Natural killer cell treated with Interleukin-12 subunit alpha and Interleukin-12 subunit beta and Interleukin-15 and Interleukin-18, amount 100 ng/mL, for 72 hours (primary cell): ENCODE results near the gene HHIP. TPM values are rescaled to one million over a fixed set of nuclear protein-coding genes. Genes with fewer than 3 reads are reported as not detected.

Experiments
- ATAC-seq, 2 donors: fragments of 150-1000 bp; cut with Tn5 transposase in 1 of 2; sonication (Bioruptor Pico), chemical (Tn5 transposase) in 1 of 2; 2 replicates each; pipeline ENCODE4 v1.10.0; 2021
- DNase-seq: peaks from one replicate; pipeline ENCODE4 v3.0.0; 2022; ENCODE audit warnings: low spot score
- H3K27ac Mint-ChIP-seq, 2 donors: 1 replicate in 1 of 2; 2 replicates in 1 of 2; pipeline ENCODE4 v1.8.0; 2022; ENCODE audit warnings: mixed read lengths in 2 of 2, mild to moderate bottlenecking in 1 of 2, moderate library complexity in 1 of 2
- H3K27me3 Mint-ChIP-seq, 2 donors: 1 replicate in 1 of 2; 2 replicates in 1 of 2; pipeline ENCODE4 v1.8.0; 2022; ENCODE audit warnings: mixed read lengths in 2 of 2
- H3K36me3 Mint-ChIP-seq: one replicate; pipeline ENCODE4 v1.8.0; 2022; ENCODE audit warnings: mixed read lengths
- H3K4me1 Mint-ChIP-seq, 2 donors: 1 replicate in 1 of 2; 2 replicates in 1 of 2; pipeline ENCODE4 v1.8.0; 2022; ENCODE audit warnings: low read depth in 2 of 2, mixed read lengths in 2 of 2, mild to moderate bottlenecking in 1 of 2
- H3K4me3 Mint-ChIP-seq: one replicate; pipeline ENCODE4 v1.8.0; 2022; ENCODE audit warnings: mixed read lengths
- H3K9me3 Mint-ChIP-seq: 2 replicates; pipeline ENCODE4 v1.8.0; 2022; ENCODE audit warnings: mixed read lengths
- total RNA-seq, 2 donors: library from RNA; stranded (reverse); gene quantifications; one replicate each; pipeline ENCODE4 v1.2.3, GENCODE V29; 2022

HHIP gene
- total RNA-seq, 2 donors from 2014 or later: not detected

- DNase-seq (no peak), ATAC-seq (no peak)
- Mint-ChIP-seq H3K4me1 (no peaks in the 10 kb centered on the region), H3K27ac (no peak overlapping the region), H3K4me3 (no peak overlapping the region), H3K27me3 (no peaks in the 10 kb centered on the region), H3K36me3 (no peaks in the 10 kb centered on the region), H3K9me3 (no peaks in the 10 kb centered on the region)
Observed at GRCh38 chr4:144705601-144706590, 59.9 kb downstream of the HHIP start.

GRCh38 chr4:144709159-144709558 is 63.2 kb downstream of the HHIP start:
- Mint-ChIP-seq H3K27ac (no peak overlapping the region), H3K4me1 (no peaks in the 10 kb centered on the region), H3K27me3 (no peaks in the 10 kb centered on the region), H3K36me3 (no peaks in the 10 kb centered on the region), H3K9me3 (no peaks in the 10 kb centered on the region), H3K4me3 (no peak overlapping the region)
- DNase-seq: no peak
- ATAC-seq: no peak

GRCh38 chr4:144709793-144710525 is 64.0 kb downstream of the HHIP start:
- no peaks in the 10 kb centered on the region for H3K36me3 Mint-ChIP-seq
- H3K27ac Mint-ChIP-seq: no peak overlapping the region
- H3K9me3 Mint-ChIP-seq: no peaks in the 10 kb centered on the region
- no peak for ATAC-seq
- no peaks in the 10 kb centered on the region for H3K27me3 Mint-ChIP-seq
- H3K4me1 Mint-ChIP-seq: no peaks in the 10 kb centered on the region
- no peak overlapping the region for H3K4me3 Mint-ChIP-seq
- DNase-seq: no peak

- H3K27ac Mint-ChIP-seq: no peak overlapping the region
- no peak for DNase-seq
- no peaks in the 10 kb centered on the region for H3K4me1 Mint-ChIP-seq
- H3K27me3 Mint-ChIP-seq: no peaks in the 10 kb centered on the region
- ATAC-seq: no peak
- no peaks in the 10 kb centered on the region for H3K9me3 Mint-ChIP-seq
- no peaks in the 10 kb centered on the region for H3K36me3 Mint-ChIP-seq
- no peak overlapping the region for H3K4me3 Mint-ChIP-seq
Observed at GRCh38 chr4:144710526-144710912, 64.6 kb downstream of the HHIP start.

GRCh38 chr4:144711700-144712456 is 65.9 kb downstream of the HHIP start:
- ATAC-seq (no peak), DNase-seq (no peak)
- Mint-ChIP-seq H3K27ac (no peak overlapping the region), H3K4me1 (no peaks in the 10 kb centered on the region), H3K4me3 (no peak overlapping the region), H3K9me3 (no peaks in the 10 kb centered on the region), H3K36me3 (no peaks in the 10 kb centered on the region), H3K27me3 (no peaks in the 10 kb centered on the region)

- ATAC-seq: no peak
- no peak overlapping the region for H3K27ac Mint-ChIP-seq
- H3K4me3 Mint-ChIP-seq: no peak overlapping the region
Observed at GRCh38 chr4:144712775-144713174, 66.8 kb downstream of the HHIP start.

GRCh38 chr4:144714166-144714565 is 68.2 kb downstream of the HHIP start:
- Mint-ChIP-seq H3K27me3 (peaks cover 0 to 2% of the 10 kb centered on the region in 2 donors), H3K4me3 (no peak overlapping the region), H3K4me1 (no peaks in the 10 kb centered on the region), H3K9me3 (no peaks in the 10 kb centered on the region), H3K27ac (no peak overlapping the region), H3K36me3 (no peaks in the 10 kb centered on the region)
- ATAC-seq: no peak
- no peak for DNase-seq

More at GRCh38 chr4:144712775-144713174, 66.8 kb downstream of the HHIP start:
- no peaks in the 10 kb centered on the region for H3K9me3 Mint-ChIP-seq
- H3K36me3 Mint-ChIP-seq: no peaks in the 10 kb centered on the region
- no peaks in the 10 kb centered on the region for H3K4me1 Mint-ChIP-seq
- peaks cover 0 to 2% of the 10 kb centered on the region in 2 donors for H3K27me3 Mint-ChIP-seq
- DNase-seq: no peak

- DNase-seq (no peak), ATAC-seq (no peak)
- Mint-ChIP-seq H3K27ac (no peak overlapping the region), H3K27me3 (peaks cover 0 to 2% of the 10 kb centered on the region in 2 donors), H3K9me3 (no peaks in the 10 kb centered on the region), H3K36me3 (no peaks in the 10 kb centered on the region), H3K4me1 (no peaks in the 10 kb centered on the region), H3K4me3 (no peak overlapping the region)
Observed at GRCh38 chr4:144715230-144715629, 69.3 kb downstream of the HHIP start.

GRCh38 chr4:144716778-144717177 is 70.8 kb downstream of the HHIP start:
- no peaks in the 10 kb centered on the region for H3K36me3 Mint-ChIP-seq
- no peak for DNase-seq
- ATAC-seq: no peak
- H3K4me1 Mint-ChIP-seq: no peaks in the 10 kb centered on the region
- no peak overlapping the region for H3K4me3 Mint-ChIP-seq
- peaks cover 0 to 2% of the 10 kb centered on the region in 2 donors for H3K27me3 Mint-ChIP-seq
- H3K9me3 Mint-ChIP-seq: no peaks in the 10 kb centered on the region
- no peak overlapping the region for H3K27ac Mint-ChIP-seq

- no peak for DNase-seq
- Mint-ChIP-seq H3K27me3 (peaks cover 0 to 2% of the 10 kb centered on the region in 2 donors), H3K4me3 (no peak overlapping the region), H3K4me1 (no peaks in the 10 kb centered on the region), H3K9me3 (no peaks in the 10 kb centered on the region), H3K27ac (no peak overlapping the region), H3K36me3 (no peaks in the 10 kb centered on the region)
- no peak for ATAC-seq
Observed at GRCh38 chr4:144718958-144719512, 73.1 kb downstream of the HHIP start.

- Mint-ChIP-seq H3K4me3 (no peak overlapping the region), H3K9me3 (no peaks in the 10 kb centered on the region), H3K36me3 (no peaks in the 10 kb centered on the region), H3K4me1 (no peaks in the 10 kb centered on the region), H3K27me3 (peaks cover 0 to 2% of the 10 kb centered on the region in 2 donors), H3K27ac (no peak overlapping the region)
- no peak for DNase-seq
- ATAC-seq: no peak
Observed at GRCh38 chr4:144720491-144720890, 74.5 kb downstream of the HHIP start.

GRCh38 chr4:144721994-144722393 is 76.0 kb downstream of the HHIP start:
- ATAC-seq (no peak), DNase-seq (no peak)
- Mint-ChIP-seq H3K27me3 (peaks cover 0 to 2% of the 10 kb centered on the region in 2 donors), H3K9me3 (no peaks in the 10 kb centered on the region), H3K36me3 (no peaks in the 10 kb centered on the region), H3K4me3 (no peak overlapping the region), H3K27ac (no peak overlapping the region), H3K4me1 (no peaks in the 10 kb centered on the region)

- no peak for ATAC-seq
- H3K27ac Mint-ChIP-seq: no peak overlapping the region
- H3K4me1 Mint-ChIP-seq: no peaks in the 10 kb centered on the region
- H3K27me3 Mint-ChIP-seq: no peaks in the 10 kb centered on the region
- H3K9me3 Mint-ChIP-seq: no peaks in the 10 kb centered on the region
- H3K4me3 Mint-ChIP-seq: no peak overlapping the region
- DNase-seq: no peak
- H3K36me3 Mint-ChIP-seq: no peaks in the 10 kb centered on the region
Observed at GRCh38 chr4:144723471-144723870, 77.5 kb downstream of the HHIP start.
